A673 (cell line): ENCODE measurements around the gene USHBP1. TPM values are rescaled to one million over a fixed set of nuclear protein-coding genes. Genes with fewer than 3 reads are reported as not detected.
"Not testable (repeated sequence)": the region's sequence is repeated elsewhere in the genome, so short reads cannot be mapped to it uniquely, and the experiment has no call there.

Source experiments
- BruUV-seq: library from RNA; stranded (reverse); fragments of 400-500 nt; replicated peaks from 2 replicates; lab custom pipeline; 2021; lab: Mats Ljungman, UMichigan
- CTCF ChIA-PET: fragments of 300-600 bp; sonication (Branson Sonifier 250); formaldehyde crosslinking; loops from one replicate; lab custom pipeline; 2022; ENCODE audit warnings: antibody characterized with exemption; lab: Charles Lee
- POLR2A ChIA-PET: fragments of 300-600 bp; sonication (Branson Sonifier 250); formaldehyde crosslinking; loops from one replicate; lab custom pipeline; 2022; ENCODE audit warnings: antibody characterized with exemption; ENCODE audit not compliant: low non-redundant PET; lab: Charles Lee
- DNase-seq: peaks from one replicate; pipeline ENCODE4 v3.0.0-alpha.2; 2015; ENCODE audit warnings: low spot score
- H3K27ac ChIP-seq: fragments of 200-600 bp; sonication (generic); 2 replicates; pipeline ENCODE4 v1.5.1; 2016; ENCODE audit warnings: mixed run types, low read depth, mild to moderate bottlenecking, mixed read lengths, antibody characterized with exemption, low read length; ENCODE audit not compliant: poor library complexity, severe bottlenecking
- H3K27me3 ChIP-seq: fragments of 200-600 bp; sonication (generic); replicated peaks from 2 replicates; pipeline ENCODE4 v1.6.1; 2017; ENCODE audit warnings: mixed run types, low read depth, mild to moderate bottlenecking, mixed read lengths, antibody characterized with exemption, low read length; ENCODE audit not compliant: insufficient read depth, poor library complexity
- H3K36me3 ChIP-seq: fragments of 200-600 bp; sonication (generic); 2 replicates; pipeline ENCODE4 v1.6.1; 2016; ENCODE audit warnings: mixed run types, mild to moderate bottlenecking, mixed read lengths, antibody characterized with exemption, low read length; ENCODE audit not compliant: insufficient read depth, poor library complexity, severe bottlenecking
- H3K4me1 ChIP-seq: fragments of 200-600 bp; sonication (generic); 2 replicates; pipeline ENCODE4 v1.6.1; 2017; ENCODE audit warnings: mixed run types, mild to moderate bottlenecking, mixed read lengths, antibody characterized with exemption, low read length; ENCODE audit not compliant: insufficient read depth, poor library complexity, severe bottlenecking
- H3K4me3 ChIP-seq: fragments of 200-600 bp; sonication (generic); 2 replicates; pipeline ENCODE4 v1.5.1; 2016; ENCODE audit warnings: low read depth, mixed run types, mild to moderate bottlenecking, mixed read lengths, low read length; ENCODE audit not compliant: poor library complexity, severe bottlenecking
- H3K9me3 ChIP-seq: fragments of 200-600 bp; sonication (generic); 2 replicates; pipeline ENCODE4 v1.6.1; 2016; ENCODE audit warnings: mixed run types, low read depth, mild to moderate bottlenecking, mixed read lengths, antibody characterized with exemption, low read length; ENCODE audit not compliant: poor library complexity, severe bottlenecking
- CTCF ChIP-seq: fragments of 300-800, 200-600 bp; sonication (generic); conservative IDR thresholded peaks from 2 replicates; pipeline ENCODE4 v1.5.1; 2017; ENCODE audit warnings: low read depth, mild to moderate bottlenecking, antibody characterized with exemption, low read length, moderate library complexity, mixed read lengths
- EZH2 ChIP-seq: fragments of 200-600 bp; sonication (generic); IDR thresholded peaks from 2 replicates; pipeline ENCODE4 v1.6.1; 2017; ENCODE audit warnings: borderline replicate concordance, low read depth, mild to moderate bottlenecking, mixed read lengths, antibody characterized with exemption, low read length; ENCODE audit not compliant: poor library complexity, severe bottlenecking
- intact Hi-C: fragments of 100-400 bp; cut with micrococcal nuclease; formaldehyde crosslinking; loops from one replicate; pipeline ENCODE4 v1.10.0; 2022; ENCODE audit not compliant: unreplicated experiment
- total RNA-seq: library from RNA; stranded (reverse); gene quantifications from 2 replicates; pipeline ENCODE4 v1.2.3, GENCODE V29; 2021

The USHBP1 gene
- total RNA-seq, 1 experiment from 2014 or later = not detected

GRCh38 chr19:17296976-17297375 lies 32.4 kb upstream of the USHBP1 start:
- ChIA-PET CTCF (no interaction called here), POLR2A (no interaction called here)
- Histone ChIP-seq H3K27ac (no peak overlapping the region), H3K4me1 (peaks cover 8% of the 10 kb centered on the region), H3K36me3 (peaks cover 15% of the 10 kb centered on the region), H3K9me3 (no peaks in the 10 kb centered on the region), H3K27me3 (no peaks in the 10 kb centered on the region), H3K4me3 (no peak overlapping the region)
- BruUV-seq = no TSS peak
- no peak for DNase-seq
- TF ChIP-seq CTCF = no peak
- no peak for TF ChIP-seq EZH2
- intact Hi-C loops = no loop called here

DNA sequence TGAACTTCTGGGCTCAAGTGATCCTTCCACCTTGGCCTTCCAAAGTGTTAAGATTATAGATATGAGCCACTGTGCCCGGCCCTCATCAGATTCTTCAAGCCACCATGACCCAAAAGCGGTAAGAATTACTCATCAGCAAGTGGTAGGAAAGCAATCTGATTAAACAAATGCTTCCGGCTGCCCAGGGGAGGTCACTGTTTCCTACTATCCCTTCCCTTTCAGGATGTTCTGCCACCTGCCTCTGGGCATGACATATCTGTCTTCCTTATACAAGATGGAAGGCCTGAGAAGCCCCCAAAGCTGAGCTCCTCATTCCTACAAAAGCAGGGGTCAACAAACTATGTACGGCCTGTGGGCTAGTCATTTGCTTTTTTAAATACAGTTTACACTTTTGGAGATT lies 31.7 kb upstream of the USHBP1 start:
- H3K36me3 ChIP-seq = peaks cover 15% of the 10 kb centered on the region
- H3K27ac ChIP-seq = no peak overlapping the region
- intact Hi-C loops = no loop called here
- H3K4me3 ChIP-seq = no peak overlapping the region
- H3K27me3 ChIP-seq = no peaks in the 10 kb centered on the region
- no peaks in the 10 kb centered on the region for H3K9me3 ChIP-seq
- no TSS peak for BruUV-seq
- TF ChIP-seq CTCF (no peak), EZH2 (no peak)
- no peak for DNase-seq
- peaks cover 8% of the 10 kb centered on the region for H3K4me1 ChIP-seq
- ChIA-PET CTCF (no interaction called here), POLR2A (no interaction called here)

- H3K27me3 ChIP-seq, POLR2A ChIA-PET, H3K4me3 ChIP-seq, BruUV-seq, intact Hi-C loops, H3K27ac ChIP-seq, H3K9me3 ChIP-seq, H3K4me1 ChIP-seq, CTCF ChIA-PET, DNase-seq: not testable (repeated sequence)
- H3K36me3 ChIP-seq = peaks cover 15% of the 10 kb centered on the region
Observed at GRCh38 chr19:17295551-17295950, 31.0 kb upstream of the USHBP1 start.
